Neuronal stem cell (in vitro differentiated cells): Measurements from ENCODE around the gene MUC5AC.
"Not testable (repeated sequence)": the region's sequence is repeated elsewhere in the genome, so short reads cannot be mapped to it uniquely, and the experiment has no call there.

ENCODE experiments used
- DNase-seq: peaks from one replicate; pipeline ENCODE4 v3.0.0-alpha.2; 2013; ENCODE audit warnings: low spot score
- H2AFZ ChIP-seq: one replicate; pipeline ENCODE4 v1.6.1; 2013; ENCODE audit warnings: mild to moderate bottlenecking, low read length, inconsistent platforms
- H2AK5ac ChIP-seq: 2 replicates; pipeline ENCODE4 v1.6.1; 2013; ENCODE audit warnings: low read depth, mild to moderate bottlenecking, inconsistent platforms, low read length, moderate library complexity, mixed read lengths
- H2BK120ac ChIP-seq: 2 replicates; pipeline ENCODE4 v1.6.1; 2013; ENCODE audit warnings: low read depth, mild to moderate bottlenecking, inconsistent platforms, low read length, moderate library complexity, mixed read lengths
- H2BK12ac ChIP-seq: one replicate; pipeline ENCODE4 v1.6.1; 2013; ENCODE audit warnings: low read length, inconsistent platforms
- H2BK15ac ChIP-seq: 2 replicates; pipeline ENCODE4 v1.6.1; 2013; ENCODE audit warnings: mild to moderate bottlenecking, low read length, inconsistent platforms, mixed read lengths
- H2BK5ac ChIP-seq: one replicate; pipeline ENCODE4 v1.6.1; 2013; ENCODE audit warnings: inconsistent platforms, mild to moderate bottlenecking, low read length, moderate library complexity
- H3K14ac ChIP-seq: one replicate; pipeline ENCODE4 v1.6.1; 2013; ENCODE audit warnings: low read length, inconsistent platforms
- H3K18ac ChIP-seq: 2 replicates; pipeline ENCODE4 v1.6.1; 2013; ENCODE audit warnings: low read length, inconsistent platforms
- H3K23ac ChIP-seq: 2 replicates; pipeline ENCODE4 v1.6.1; 2013; ENCODE audit warnings: low read depth, mild to moderate bottlenecking, mixed read lengths, low read length, inconsistent platforms; ENCODE audit not compliant: poor library complexity
- H3K27ac ChIP-seq: replicated peaks from 3 replicates; pipeline ENCODE4 v1.5.1; 2013; ENCODE audit warnings: low read length, inconsistent platforms
- H3K27me3 ChIP-seq, 3 experiments: 2 replicates each; pipeline ENCODE4 v1.6.1; 2013; ENCODE audit warnings: low read length in 3 of 3, mild to moderate bottlenecking in 2 of 3, inconsistent platforms in 1 of 3, low read depth in 1 of 3, mixed read lengths in 1 of 3, moderate library complexity in 1 of 3; ENCODE audit not compliant: control insufficient read depth in 3 of 3, insufficient read depth in 3 of 3
- H3K36me3 ChIP-seq, 2 donors: replicated peaks in 1 of 2; 2 replicates each; pipeline ENCODE4 v1.6.1; 2013; ENCODE audit warnings: low read length in 2 of 2; ENCODE audit not compliant: control insufficient read depth in 2 of 2, insufficient read depth in 2 of 2
- H3K4ac ChIP-seq: 2 replicates; pipeline ENCODE4 v1.6.1; 2013; ENCODE audit warnings: inconsistent platforms, mild to moderate bottlenecking, low read length, moderate library complexity
- H3K4me1 ChIP-seq, 2 donors: 1 replicate in 1 of 2; 2 replicates in 1 of 2; pipeline ENCODE4 v1.6.1; 2013; ENCODE audit warnings: low read length in 2 of 2, low read depth in 1 of 2; ENCODE audit not compliant: control insufficient read depth in 2 of 2, insufficient read depth in 1 of 2
- H3K4me2 ChIP-seq: one replicate; pipeline ENCODE4 v1.6.1; 2013; ENCODE audit warnings: mild to moderate bottlenecking, low read length, inconsistent platforms; ENCODE audit not compliant: insufficient read depth, poor library complexity, severe bottlenecking
- H3K4me3 ChIP-seq, 2 donors: 2 replicates each; pipeline ENCODE4 v1.5.1; 2013; ENCODE audit warnings: low read length in 2 of 2, mild to moderate bottlenecking in 2 of 2, inconsistent platforms in 1 of 2, moderate library complexity in 1 of 2
- H3K79me1 ChIP-seq: one replicate; pipeline ENCODE4 v1.6.1; 2013; ENCODE audit warnings: low read depth, mild to moderate bottlenecking, inconsistent platforms, low read length, moderate library complexity
- H3K9ac ChIP-seq: one replicate; pipeline ENCODE4 v1.6.1; 2013; ENCODE audit warnings: mild to moderate bottlenecking, low read depth, low read length, inconsistent platforms; ENCODE audit not compliant: poor library complexity
- H3K9me3 ChIP-seq, 2 donors: replicated peaks in 1 of 2; 2 replicates each; pipeline versions ENCODE3 to v1.6.1; 2013; ENCODE audit warnings: low read length in 2 of 2, mild to moderate bottlenecking in 2 of 2, inconsistent platforms in 1 of 2, low read depth in 1 of 2, mixed read lengths in 1 of 2, moderate library complexity in 1 of 2; ENCODE audit not compliant: control insufficient read depth in 2 of 2, insufficient read depth in 1 of 2
- H4K8ac ChIP-seq: one replicate; pipeline ENCODE4 v1.6.1; 2013; ENCODE audit warnings: low read depth, mild to moderate bottlenecking, inconsistent platforms, low read length, moderate library complexity
- H4K91ac ChIP-seq: one replicate; pipeline ENCODE4 v1.6.1; 2013; ENCODE audit warnings: low read length, low read depth, mild to moderate bottlenecking, inconsistent platforms; ENCODE audit not compliant: poor library complexity
- WGBS, 2 donors: extraction: QIAGEN DNeasy Blood & Tissue Kit; methylation state at CpG; one replicate each; pipeline ENCODE4 v1.1.7; 2013; ENCODE audit warnings: missing lambda C conversion rate in 2 of 2, mixed read lengths in 1 of 2; ENCODE audit not compliant: insufficient read length in 2 of 2, insufficient replicate concordance in 1 of 2; ENCODE audit errors: extremely low coverage in 2 of 2; 5-methylcytosine and 5-hydroxymethylcytosine counted together

Gene MUC5AC

DNA sequence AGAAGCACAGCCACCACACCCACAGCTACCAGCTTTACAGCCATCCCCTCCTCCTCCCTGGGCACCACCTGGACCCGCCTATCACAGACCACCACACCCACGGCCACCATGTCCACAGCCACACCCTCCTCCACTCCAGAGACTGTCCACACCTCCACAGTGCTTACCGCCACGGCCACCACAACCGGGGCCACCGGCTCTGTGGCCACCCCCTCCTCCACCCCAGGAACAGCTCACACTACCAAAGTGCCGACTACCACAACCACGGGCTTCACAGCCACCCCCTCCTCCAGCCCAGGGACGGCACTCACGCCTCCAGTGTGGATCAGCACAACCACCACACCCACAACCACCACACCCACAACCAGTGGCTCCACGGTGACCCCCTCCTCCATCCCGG is 92.7 kb downstream of the MUC5AC start:
- H3K36me3 ChIP-seq, H2BK120ac ChIP-seq, H2BK12ac ChIP-seq, H3K4ac ChIP-seq, H4K91ac ChIP-seq, H2BK15ac ChIP-seq, H3K4me2 ChIP-seq, H3K9ac ChIP-seq, H4K8ac ChIP-seq, H3K14ac ChIP-seq, H2BK5ac ChIP-seq, H2AK5ac ChIP-seq, H3K27ac ChIP-seq, H2AFZ ChIP-seq, H3K27me3 ChIP-seq, H3K18ac ChIP-seq, H3K23ac ChIP-seq, H3K4me3 ChIP-seq, H3K4me1 ChIP-seq, H3K79me1 ChIP-seq, DNase-seq: not testable (repeated sequence)
- WGBS, 2 donors: no CpG with 5 or more reads among the region's 12 CpGs
- H3K9me3 ChIP-seq: peaks cover 0 to 11% of the 10 kb centered on the region in 2 donors
